DND-41 (cell line): ENCODE results near the gene BCL11B.

Source experiments
- ATAC-seq: fragments of 200-7000 bp; cut with Tn5 transposase; 3 replicates; pipeline ENCODE4 v1.9.1; 2021; ENCODE audit warnings: low read depth; ENCODE audit not compliant: insufficient read depth
- DNase-seq: peaks from one replicate; pipeline ENCODE4 v3.0.0-alpha.2; 2020
- H2AFZ ChIP-seq: 2 replicates; pipeline ENCODE4 v1.6.0; 2012; ENCODE audit warnings: low read depth, low read length
- H3K27ac ChIP-seq: 2 replicates; pipeline ENCODE4 v1.5.1; 2012; ENCODE audit warnings: low read length, inconsistent platforms
- H3K27me3 ChIP-seq: fragments of 200-600 bp; sonication (generic); 2 replicates; pipeline ENCODE4 v1.6.0; 2012; ENCODE audit warnings: low read length, mild to moderate bottlenecking, inconsistent platforms; ENCODE audit not compliant: insufficient read depth, poor library complexity
- H3K36me3 ChIP-seq: 2 replicates; pipeline ENCODE4 v1.5.1; 2012; ENCODE audit warnings: low read length, inconsistent platforms; ENCODE audit not compliant: insufficient read depth
- H3K4me1 ChIP-seq: 2 replicates; pipeline ENCODE4 v1.5.1; 2012; ENCODE audit warnings: mild to moderate bottlenecking, low read length; ENCODE audit not compliant: insufficient read depth
- H3K4me2 ChIP-seq: 2 replicates; pipeline ENCODE4 v1.6.0; 2012; ENCODE audit warnings: mild to moderate bottlenecking, moderate library complexity, low read length, inconsistent platforms; ENCODE audit not compliant: insufficient read depth
- H3K4me3 ChIP-seq, 2 experiments: fragments of 200-600 bp in 1 of 2; shearing (Covaris generic) in 1 of 2; 2 replicates each; pipeline ENCODE4 v1.5.1; 2012 to 2016; ENCODE audit warnings: inconsistent platforms in 2 of 2, low read length in 2 of 2, mild to moderate bottlenecking in 2 of 2, low read depth in 1 of 2, moderate library complexity in 1 of 2
- H3K79me2 ChIP-seq: 2 replicates; pipeline ENCODE4 v1.6.0; 2012; ENCODE audit warnings: low read length, inconsistent platforms; ENCODE audit not compliant: insufficient read depth
- H3K9ac ChIP-seq: 2 replicates; pipeline ENCODE4 v1.6.0; 2012; ENCODE audit warnings: low read depth, mild to moderate bottlenecking, inconsistent platforms, low read length, moderate library complexity
- H3K9me3 ChIP-seq: 2 replicates; pipeline ENCODE4 v1.5.1; 2012; ENCODE audit warnings: low read length, moderate library complexity, mild to moderate bottlenecking, inconsistent platforms; ENCODE audit not compliant: insufficient read depth, severe bottlenecking
- H4K20me1 ChIP-seq: 2 replicates; pipeline ENCODE4 v1.6.0; 2012; ENCODE audit warnings: low read length; ENCODE audit not compliant: insufficient read depth
- CTCF ChIP-seq: IDR thresholded peaks from 2 replicates; pipeline ENCODE4 v1.5.1; 2012; ENCODE audit warnings: borderline replicate concordance, low read length, moderate library complexity, mild to moderate bottlenecking; ENCODE audit not compliant: poor library complexity, severe bottlenecking; ENCODE audit errors: extremely low read depth
- EZH2 ChIP-seq: IDR thresholded peaks from 3 replicates; pipeline ENCODE4 v1.6.1; 2012; ENCODE audit warnings: borderline replicate concordance, low read depth, mild to moderate bottlenecking, moderate library complexity, low read length, inconsistent platforms; ENCODE audit not compliant: severe bottlenecking

BCL11B gene

GRCh38 chr14:99128185-99128584 lies 143.8 kb downstream of the BCL11B start:
- Histone ChIP-seq H3K9ac (no peak overlapping the region), H3K4me2 (no peak overlapping the region), H3K27ac (no peak overlapping the region), H3K79me2 (no peaks in the 10 kb centered on the region), H3K9me3 (no peaks in the 10 kb centered on the region), H3K4me3 (no peak overlapping the region), H3K27me3 (no peaks in the 10 kb centered on the region), H2AFZ (no peak overlapping the region), H3K36me3 (no peaks in the 10 kb centered on the region), H4K20me1 (no peaks in the 10 kb centered on the region; the same call in 1 of the 2 replicates), H3K4me1 (no peaks in the 10 kb centered on the region)
- no peak for ATAC-seq
- TF ChIP-seq EZH2 = no peak
- no peak for DNase-seq

- DNase-seq (no peak), ATAC-seq (no peak)
- Histone ChIP-seq H3K9me3 (no peaks in the 10 kb centered on the region), H3K4me1 (no peaks in the 10 kb centered on the region), H3K4me3 (no peak overlapping the region), H2AFZ (no peak overlapping the region), H3K27ac (no peak overlapping the region), H3K36me3 (no peaks in the 10 kb centered on the region), H3K9ac (no peak overlapping the region), H3K79me2 (no peaks in the 10 kb centered on the region), H3K27me3 (no peaks in the 10 kb centered on the region), H4K20me1 (no peaks in the 10 kb centered on the region; the same call in 1 of the 2 replicates), H3K4me2 (no peak overlapping the region)
- no peak for TF ChIP-seq CTCF
- no peak for TF ChIP-seq EZH2
These were observed 144.3 kb downstream of the BCL11B start for GRCh38 chr14:99127651-99128167.

- Histone ChIP-seq H3K4me3 (no peak overlapping the region), H3K27me3 (no peaks in the 10 kb centered on the region), H3K9ac (no peak overlapping the region), H3K36me3 (no peaks in the 10 kb centered on the region), H3K4me1 (no peaks in the 10 kb centered on the region), H3K9me3 (no peaks in the 10 kb centered on the region), H3K4me2 (no peak overlapping the region), H3K79me2 (no peaks in the 10 kb centered on the region), H3K27ac (no peak overlapping the region), H4K20me1 (no peaks in the 10 kb centered on the region; the same call in 1 of the 2 replicates), H2AFZ (no peak overlapping the region)
- DNase-seq = no peak
- no peak for ATAC-seq
- TF ChIP-seq CTCF = no peak
- TF ChIP-seq EZH2 = no peak
These were observed 146.2 kb downstream of the BCL11B start for GRCh38 chr14:99125616-99126431.

GRCh38 chr14:99125113-99125512 lies 146.9 kb downstream of the BCL11B start:
- H3K4me1 ChIP-seq = no peaks in the 10 kb centered on the region
- no peak for TF ChIP-seq CTCF
- TF ChIP-seq EZH2 = no peak
- no peaks in the 10 kb centered on the region; the same call in 1 of the 2 replicates for H4K20me1 ChIP-seq
- H3K27me3 ChIP-seq = no peaks in the 10 kb centered on the region
- H3K36me3 ChIP-seq = no peaks in the 10 kb centered on the region
- no peak overlapping the region for H2AFZ ChIP-seq
- H3K4me3 ChIP-seq = no peak overlapping the region
- no peak overlapping the region for H3K27ac ChIP-seq
- H3K79me2 ChIP-seq = no peaks in the 10 kb centered on the region
- DNase-seq = no peak
- no peak overlapping the region for H3K4me2 ChIP-seq
- ATAC-seq = no peak
- H3K9me3 ChIP-seq = no peaks in the 10 kb centered on the region
- H3K9ac ChIP-seq = no peak overlapping the region
